MCF 10A (cell line): ENCODE data around the gene RELN. TPM values are rescaled to one million over a fixed set of nuclear protein-coding genes. Genes with fewer than 3 reads are reported as not detected.

ENCODE experiments used
- BruUV-seq: library from RNA; stranded (reverse); fragments of 400-500 nt; replicated peaks from 2 replicates; lab custom pipeline; 2021; lab: Mats Ljungman, UMichigan
- CTCF ChIA-PET: fragments of 300-600 bp; sonication (Branson Sonifier 250); formaldehyde crosslinking; extraction: SDS; loops from one replicate; lab custom pipeline; 2021; ENCODE audit warnings: antibody characterized with exemption, inconsistent platforms; lab: Yijun Ruan, JAX
- POLR2A ChIA-PET: fragments of 300-600, 350-650 bp; sonication (Branson Sonifier 250); formaldehyde crosslinking; extraction: SDS; loops from one replicate; lab custom pipeline; 2020; ENCODE audit warnings: antibody characterized with exemption, inconsistent platforms; lab: Yijun Ruan, JAX
- DNase-seq: peaks from one replicate; pipeline ENCODE4 v3.0.0-alpha.2; 2018; ENCODE audit not compliant: unreplicated experiment
- H3K27ac Mint-ChIP-seq: one replicate; pipeline ENCODE4 v1.8.0; 2022; ENCODE audit warnings: mild to moderate bottlenecking, low read depth, mixed read lengths; ENCODE audit not compliant: unreplicated experiment
- H3K27me3 Mint-ChIP-seq: one replicate; pipeline ENCODE4 v1.8.0; 2022; ENCODE audit warnings: mixed read lengths; ENCODE audit not compliant: insufficient read depth, unreplicated experiment
- H3K36me3 Mint-ChIP-seq: one replicate; pipeline ENCODE4 v1.8.0; 2022; ENCODE audit warnings: mild to moderate bottlenecking, moderate library complexity, mixed read lengths; ENCODE audit not compliant: insufficient read depth, unreplicated experiment
- H3K4me1 Mint-ChIP-seq: one replicate; pipeline ENCODE4 v1.8.0; 2022; ENCODE audit warnings: mixed read lengths; ENCODE audit not compliant: insufficient read depth, unreplicated experiment
- H3K4me3 Mint-ChIP-seq: one replicate; pipeline ENCODE4 v1.8.0; 2022; ENCODE audit warnings: mild to moderate bottlenecking, moderate library complexity, mixed read lengths; ENCODE audit not compliant: unreplicated experiment
- H3K9me3 Mint-ChIP-seq: one replicate; pipeline ENCODE4 v1.8.0; 2022; ENCODE audit warnings: mixed read lengths; ENCODE audit not compliant: unreplicated experiment
- intact Hi-C: fragments of 100-400 bp; cut with micrococcal nuclease; formaldehyde crosslinking; loops from 2 replicates; pipeline ENCODE4 v1.14.1; 2022
- total RNA-seq: library from RNA; stranded (reverse); gene quantifications from 2 replicates; pipeline ENCODE4 v1.2.3, GENCODE V29; 2022
- TF ChIP-seq, protein P1 (sequence below): fragments of 200-600 bp; IDR thresholded peaks from one replicate; pipeline ENCODE4 v1.8.0; 2022; ENCODE audit warnings: antibody characterized with exemption, mild to moderate bottlenecking; ENCODE audit not compliant: unreplicated experiment

RELN gene
- total RNA-seq, 1 experiment from 2014 or later = not detected

- POLR2A ChIA-PET = interaction anchor here (0.6 kb wide), 1 partner anchor 106 kb away, joined by 3 read pairs; no protein-coding TSS in a partner anchor
These were observed 217.2 kb downstream of the RELN start for GRCh38 chr7:103772171-103772773.

DNA sequence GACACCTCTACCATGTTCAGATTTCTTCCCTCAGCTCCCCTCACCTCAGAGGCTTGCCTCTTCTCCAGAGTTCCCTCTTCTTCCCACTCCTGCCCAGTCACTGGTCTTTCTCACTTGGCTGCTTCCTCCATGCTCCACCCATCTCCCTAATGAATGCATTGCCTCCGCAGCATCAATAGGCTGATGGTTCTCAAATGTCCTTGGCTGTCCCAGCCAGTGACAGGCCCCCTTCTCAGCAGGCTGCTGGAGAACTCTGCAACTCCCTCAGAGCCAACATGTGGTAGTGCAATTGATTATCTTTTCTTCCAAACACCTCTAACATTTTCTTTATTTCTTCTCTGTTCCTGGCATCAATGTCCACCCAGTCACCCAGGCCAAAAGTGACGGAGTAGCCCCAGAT lies 218.2 kb downstream of the RELN start:
- intact Hi-C loops = no loop called here
- no TSS peak for BruUV-seq
- H3K36me3 Mint-ChIP-seq = no peaks in the 10 kb centered on the region
- ChIA-PET CTCF (no interaction called here), POLR2A (interaction anchor here (0.6 kb wide), 1 partner anchor 105 kb away, joined by 3 read pairs; no protein-coding TSS in a partner anchor)
- no peaks in the 10 kb centered on the region for H3K9me3 Mint-ChIP-seq
- DNase-seq = no peak
- no peaks in the 10 kb centered on the region for H3K4me1 Mint-ChIP-seq
- H3K4me3 Mint-ChIP-seq = no peak overlapping the region
- TF ChIP-seq, protein P1, sequence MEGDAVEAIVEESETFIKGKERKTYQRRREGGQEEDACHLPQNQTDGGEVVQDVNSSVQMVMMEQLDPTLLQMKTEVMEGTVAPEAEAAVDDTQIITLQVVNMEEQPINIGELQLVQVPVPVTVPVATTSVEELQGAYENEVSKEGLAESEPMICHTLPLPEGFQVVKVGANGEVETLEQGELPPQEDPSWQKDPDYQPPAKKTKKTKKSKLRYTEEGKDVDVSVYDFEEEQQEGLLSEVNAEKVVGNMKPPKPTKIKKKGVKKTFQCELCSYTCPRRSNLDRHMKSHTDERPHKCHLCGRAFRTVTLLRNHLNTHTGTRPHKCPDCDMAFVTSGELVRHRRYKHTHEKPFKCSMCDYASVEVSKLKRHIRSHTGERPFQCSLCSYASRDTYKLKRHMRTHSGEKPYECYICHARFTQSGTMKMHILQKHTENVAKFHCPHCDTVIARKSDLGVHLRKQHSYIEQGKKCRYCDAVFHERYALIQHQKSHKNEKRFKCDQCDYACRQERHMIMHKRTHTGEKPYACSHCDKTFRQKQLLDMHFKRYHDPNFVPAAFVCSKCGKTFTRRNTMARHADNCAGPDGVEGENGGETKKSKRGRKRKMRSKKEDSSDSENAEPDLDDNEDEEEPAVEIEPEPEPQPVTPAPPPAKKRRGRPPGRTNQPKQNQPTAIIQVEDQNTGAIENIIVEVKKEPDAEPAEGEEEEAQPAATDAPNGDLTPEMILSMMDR = no peak
- H3K27ac Mint-ChIP-seq = no peak overlapping the region
- H3K27me3 Mint-ChIP-seq = peaks cover 11% of the 10 kb centered on the region

More at GRCh38 chr7:103772171-103772773, 217.2 kb downstream of the RELN start:
- intact Hi-C loops = no loop called here
- no peaks in the 10 kb centered on the region for H3K36me3 Mint-ChIP-seq
- CTCF ChIA-PET = interaction anchor here (0.7 kb wide), 1 partner anchor 43 kb away, joined by 3 read pairs; no protein-coding TSS in a partner anchor
- peaks cover 13% of the 10 kb centered on the region for H3K27me3 Mint-ChIP-seq
- no peak overlapping the region for H3K27ac Mint-ChIP-seq
- H3K4me3 Mint-ChIP-seq = no peak overlapping the region
- no peaks in the 10 kb centered on the region for H3K9me3 Mint-ChIP-seq
- BruUV-seq = no TSS peak
- TF ChIP-seq, protein P1 = no peak
- no peak for DNase-seq
- no peaks in the 10 kb centered on the region for H3K4me1 Mint-ChIP-seq

GRCh38 chr7:103766660-103767059 lies 222.8 kb downstream of the RELN start:
- Mint-ChIP-seq H3K9me3 (no peaks in the 10 kb centered on the region), H3K36me3 (no peaks in the 10 kb centered on the region)

GRCh38 chr7:103765901-103766300 lies 223.6 kb downstream of the RELN start:
- no peaks in the 10 kb centered on the region for H3K4me1 Mint-ChIP-seq
- ChIA-PET POLR2A (no interaction called here), CTCF (interaction anchor here (1.0 kb wide), 1 partner anchor 83 kb away, joined by 3 read pairs; no protein-coding TSS in a partner anchor)
- DNase-seq = no peak
- H3K27me3 Mint-ChIP-seq = peaks cover 36% of the 10 kb centered on the region
- no peak overlapping the region for H3K27ac Mint-ChIP-seq
- H3K9me3 Mint-ChIP-seq = no peaks in the 10 kb centered on the region
- H3K36me3 Mint-ChIP-seq = no peaks in the 10 kb centered on the region
- BruUV-seq = no TSS peak
- no peak overlapping the region for H3K4me3 Mint-ChIP-seq
- TF ChIP-seq, protein P1 = no peak
- intact Hi-C loops = no loop called here

More at GRCh38 chr7:103766660-103767059, 222.8 kb downstream of the RELN start:
- no peak overlapping the region for H3K4me3 Mint-ChIP-seq
- peaks cover 43% of the 10 kb centered on the region for H3K27me3 Mint-ChIP-seq
- TF ChIP-seq, protein P1 = no peak
- POLR2A ChIA-PET = no interaction called here
- no peak overlapping the region for H3K27ac Mint-ChIP-seq
- no TSS peak for BruUV-seq
- intact Hi-C loops = no loop called here
- CTCF ChIA-PET = interaction anchor here (1.0 kb wide), 1 partner anchor 84 kb away, joined by 3 read pairs; no protein-coding TSS in a partner anchor
- DNase-seq = no peak
- no peaks in the 10 kb centered on the region for H3K4me1 Mint-ChIP-seq
